Midbrain (tissue), 1 donor: Measurements from ENCODE around the gene RERE.
A peak's percentile ranks its signal among the peaks of the same experiment; 100 is the strongest.

Experiments used
- DNase-seq: peaks from one replicate; lab custom pipeline; 2025; lab: John Stamatoyannopoulos, UW

Gene RERE

DNA sequence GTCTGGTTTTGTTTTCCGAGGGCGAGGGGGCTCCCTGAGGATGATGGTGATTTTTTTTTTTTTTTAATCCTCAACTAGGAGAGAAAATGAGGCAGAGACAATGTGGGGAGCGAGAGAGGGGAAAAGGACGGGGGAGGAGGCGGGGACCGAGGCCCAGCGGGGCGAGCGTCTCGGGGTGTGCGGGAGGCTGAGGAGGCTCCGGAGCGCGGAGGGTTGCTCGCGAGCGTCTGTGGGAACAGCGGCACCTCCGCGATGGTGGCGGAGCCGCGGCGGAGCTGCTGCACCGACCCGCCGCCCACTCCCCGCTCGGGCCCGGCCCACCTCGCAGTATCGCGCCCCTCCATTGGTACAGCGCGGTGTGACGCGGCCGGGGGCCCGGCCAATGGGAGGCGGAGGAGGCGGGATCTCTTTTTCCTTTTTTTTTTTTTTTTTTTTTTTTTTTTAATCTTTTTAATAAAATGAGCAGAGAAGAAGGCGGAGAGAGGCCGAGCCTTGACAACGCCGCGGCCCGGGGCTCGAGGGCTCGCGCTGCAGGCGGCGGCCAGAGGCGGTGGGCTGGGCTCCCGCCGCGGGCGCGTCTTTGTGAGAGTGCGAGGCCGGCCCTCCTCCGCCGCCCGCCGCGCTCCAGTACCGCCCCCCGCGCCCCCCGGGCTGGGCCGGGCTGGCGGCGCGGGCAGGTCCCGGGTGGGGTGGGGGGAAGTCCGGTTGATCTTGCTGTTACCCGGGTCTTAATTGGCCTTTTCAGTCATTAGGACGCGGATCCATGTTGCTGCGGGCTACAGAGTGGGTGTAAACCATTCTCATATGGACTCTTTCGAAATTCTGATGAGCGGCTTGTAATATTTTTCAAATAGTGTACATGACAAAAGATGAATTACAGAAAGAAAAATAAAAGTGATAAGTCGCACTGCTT, at the start of gene RERE:
RERE (minus strand) TSS at position 229 of the 913 bp plus-strand sequence.
- DNase-seq, result peak; percentile 95

DNA sequence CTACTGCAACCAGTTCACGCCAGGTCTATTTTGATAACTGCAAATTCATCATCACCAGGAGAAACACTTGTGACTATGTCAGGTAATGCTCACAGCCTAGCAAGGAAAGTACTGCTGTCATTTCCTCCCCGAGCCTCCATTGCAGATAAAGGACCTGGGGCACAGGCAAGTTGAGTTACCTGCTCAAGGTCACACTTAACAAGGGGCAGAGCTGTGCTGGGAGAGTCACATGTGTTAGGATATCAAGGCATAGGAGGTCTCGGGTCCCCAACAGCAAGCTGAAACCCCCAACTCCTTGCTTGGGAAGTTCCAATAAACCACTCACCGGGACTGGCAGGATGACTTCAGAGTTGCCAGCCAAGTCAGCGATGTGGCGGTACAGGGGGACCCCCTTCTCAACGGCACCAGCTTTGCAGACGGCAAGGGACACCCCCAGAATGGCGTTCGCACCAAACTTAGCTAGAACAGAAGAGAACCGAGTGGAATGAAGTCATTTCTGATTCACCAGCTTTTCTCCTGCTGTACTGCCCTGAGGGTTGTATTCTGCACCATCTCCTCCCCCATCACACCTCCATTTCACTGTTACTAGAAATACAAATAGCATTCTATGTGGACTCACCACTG, 49.5 kb upstream of the RERE start:
- no peak for DNase-seq

DNA sequence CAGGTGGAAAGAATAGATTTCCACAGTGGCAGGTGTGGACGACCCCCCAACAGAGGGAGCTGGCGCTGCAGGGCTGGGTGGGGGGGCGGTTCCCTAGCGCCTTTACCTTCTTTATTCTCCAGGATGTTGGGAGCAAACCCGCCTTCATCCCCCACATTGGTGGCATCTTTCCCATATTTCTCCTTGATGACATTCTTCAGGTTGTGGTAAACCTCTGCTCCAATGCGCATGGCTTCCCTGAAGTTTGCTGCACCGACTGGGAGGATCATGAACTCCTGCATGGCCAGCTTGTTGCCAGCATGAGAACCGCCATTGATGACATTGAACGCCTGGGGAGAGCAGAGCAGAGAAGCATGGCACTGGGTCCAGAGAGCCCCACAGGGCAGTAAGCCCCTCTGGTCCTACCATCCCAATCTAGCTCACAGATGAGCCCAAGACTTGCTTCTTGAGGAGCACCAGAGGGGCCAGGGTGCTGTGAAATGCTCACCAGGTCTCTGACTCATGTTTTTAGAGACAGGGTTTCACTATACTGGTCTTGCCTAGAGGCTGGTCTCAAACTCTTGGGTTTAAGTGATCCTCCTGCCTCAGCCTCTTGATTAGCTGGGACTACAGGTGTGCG, 48.8 kb upstream of the RERE start:
- no peak for DNase-seq

DNA sequence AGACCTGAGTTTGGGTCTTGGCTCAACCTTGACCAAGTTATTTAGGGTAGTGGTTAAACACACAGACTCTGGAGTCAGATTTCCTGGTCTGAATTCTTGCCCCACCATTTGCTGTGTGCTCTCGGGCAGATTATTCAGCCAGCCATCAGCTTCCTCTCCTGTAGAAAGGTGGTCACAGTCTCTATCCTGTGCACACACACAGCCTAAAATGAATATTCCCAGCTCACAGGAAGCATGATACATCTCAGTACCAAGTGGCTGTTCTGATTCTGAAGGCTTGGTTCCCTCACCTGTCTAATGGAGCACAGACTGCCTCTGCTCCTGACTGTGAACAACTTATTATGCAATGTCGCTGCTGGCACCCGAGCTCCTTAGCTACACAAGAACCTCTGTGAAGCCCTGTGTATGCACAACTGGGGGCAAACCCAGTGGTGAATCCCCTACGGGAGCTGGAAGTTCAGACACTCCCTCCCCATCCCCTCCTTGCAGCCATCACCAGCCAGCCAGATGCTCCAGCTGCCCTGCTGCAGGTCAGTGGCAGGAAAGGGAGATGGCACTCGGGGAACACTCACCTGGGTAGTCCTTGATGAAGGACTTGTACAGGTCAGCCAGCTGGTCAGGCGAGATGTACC, 47.4 kb upstream of the RERE start:
- no peak for DNase-seq

DNA sequence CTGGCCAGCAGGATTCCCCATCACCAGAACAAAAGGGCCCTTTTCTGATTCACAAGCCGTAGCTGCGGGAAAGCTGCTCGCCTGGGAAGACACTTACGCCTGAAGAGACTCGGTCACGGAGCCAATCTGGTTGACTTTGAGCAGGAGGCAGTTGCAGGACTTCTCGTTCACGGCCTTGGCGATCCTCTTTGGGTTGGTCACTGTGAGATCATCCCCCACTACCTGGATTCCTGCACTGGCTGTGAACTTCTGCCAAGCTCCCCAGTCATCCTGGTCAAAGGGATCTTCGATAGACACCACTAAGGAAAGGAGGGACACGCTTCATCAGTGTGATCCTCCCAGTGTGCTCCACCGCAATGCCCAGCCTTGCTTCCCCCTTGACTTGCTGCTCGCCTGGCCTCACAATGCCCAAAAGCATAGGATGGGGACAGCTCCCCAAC, 46.4 kb upstream of the RERE start:
- DNase-seq, result no peak

DNA sequence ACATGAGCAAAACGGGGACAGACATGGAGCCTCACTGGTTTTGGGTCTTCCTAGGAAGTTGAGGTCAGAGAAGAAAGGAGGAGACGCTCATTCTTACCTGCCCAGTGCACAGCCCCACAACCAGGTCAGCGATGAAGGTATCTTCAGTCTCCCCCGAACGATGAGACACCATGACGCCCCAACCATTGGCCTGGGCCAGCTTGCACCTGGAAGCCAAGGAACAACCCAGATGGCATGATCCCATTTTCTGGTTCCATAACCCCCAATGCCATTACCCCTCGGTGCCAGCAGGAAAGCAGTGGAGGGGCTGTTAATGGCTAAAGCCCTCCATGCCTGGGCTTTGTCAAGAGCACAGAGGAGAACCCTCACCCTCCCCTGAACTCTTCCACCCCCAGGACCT, 45.7 kb upstream of the RERE start:
- DNase-seq, result no peak

DNA sequence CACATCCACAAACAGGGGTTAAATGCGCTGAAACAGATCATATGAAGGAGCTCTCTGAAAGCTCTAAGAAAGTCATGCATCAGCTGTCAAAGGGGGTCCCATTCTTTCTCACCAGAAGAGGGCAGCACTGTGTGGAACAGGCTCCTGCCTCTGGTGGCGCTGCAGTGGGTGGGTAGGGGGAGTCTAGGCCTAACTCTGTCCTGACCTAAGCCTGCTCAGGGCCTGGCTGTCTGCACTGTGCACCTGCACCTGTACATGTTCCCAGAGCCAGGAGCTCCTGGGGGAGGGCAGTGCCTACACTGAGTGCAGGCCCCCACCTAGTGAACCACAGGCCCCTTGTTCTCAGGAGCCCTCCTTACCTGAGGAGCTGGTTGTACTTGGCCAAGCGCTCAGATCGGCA, 45.1 kb upstream of the RERE start:
- no peak for DNase-seq

DNA sequence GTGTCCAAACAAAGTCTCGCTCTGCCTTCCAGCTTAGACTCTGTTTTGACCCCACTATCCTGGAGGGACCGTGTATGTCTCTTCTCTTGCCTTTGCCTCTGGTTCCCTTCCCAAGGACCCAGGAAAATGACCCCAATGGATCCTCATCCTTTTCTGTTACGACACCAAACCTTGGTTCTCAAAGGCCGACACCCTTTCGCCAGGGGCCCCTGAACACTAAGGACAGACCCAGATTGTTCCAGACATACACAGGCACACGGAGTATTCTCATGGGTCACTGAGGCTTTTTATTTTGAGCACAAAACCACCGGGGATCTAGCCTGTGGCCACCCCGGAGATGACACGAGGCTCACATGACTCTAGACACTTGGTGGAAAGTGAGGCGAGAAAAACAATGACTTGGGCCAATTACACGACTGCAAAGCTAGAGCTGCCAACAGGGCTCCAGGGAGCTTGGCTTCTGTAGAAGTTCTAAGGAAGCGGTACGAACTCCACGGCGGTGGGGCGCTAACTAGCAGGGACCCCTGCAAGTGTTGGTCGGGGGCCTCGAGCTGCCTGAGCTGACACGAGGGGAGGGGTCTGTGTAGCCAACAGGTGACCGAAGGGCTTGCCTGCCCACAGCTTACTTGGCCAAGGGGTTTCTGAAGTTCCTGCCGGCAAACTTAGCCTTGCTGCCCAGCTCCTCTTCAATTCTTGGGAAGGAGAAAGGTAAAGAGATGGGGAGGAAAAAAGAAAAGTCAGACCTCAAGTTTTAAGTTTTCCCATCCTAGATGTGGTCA, 43.5 kb upstream of the RERE start:
- DNase-seq, result peak; percentile 12

DNA sequence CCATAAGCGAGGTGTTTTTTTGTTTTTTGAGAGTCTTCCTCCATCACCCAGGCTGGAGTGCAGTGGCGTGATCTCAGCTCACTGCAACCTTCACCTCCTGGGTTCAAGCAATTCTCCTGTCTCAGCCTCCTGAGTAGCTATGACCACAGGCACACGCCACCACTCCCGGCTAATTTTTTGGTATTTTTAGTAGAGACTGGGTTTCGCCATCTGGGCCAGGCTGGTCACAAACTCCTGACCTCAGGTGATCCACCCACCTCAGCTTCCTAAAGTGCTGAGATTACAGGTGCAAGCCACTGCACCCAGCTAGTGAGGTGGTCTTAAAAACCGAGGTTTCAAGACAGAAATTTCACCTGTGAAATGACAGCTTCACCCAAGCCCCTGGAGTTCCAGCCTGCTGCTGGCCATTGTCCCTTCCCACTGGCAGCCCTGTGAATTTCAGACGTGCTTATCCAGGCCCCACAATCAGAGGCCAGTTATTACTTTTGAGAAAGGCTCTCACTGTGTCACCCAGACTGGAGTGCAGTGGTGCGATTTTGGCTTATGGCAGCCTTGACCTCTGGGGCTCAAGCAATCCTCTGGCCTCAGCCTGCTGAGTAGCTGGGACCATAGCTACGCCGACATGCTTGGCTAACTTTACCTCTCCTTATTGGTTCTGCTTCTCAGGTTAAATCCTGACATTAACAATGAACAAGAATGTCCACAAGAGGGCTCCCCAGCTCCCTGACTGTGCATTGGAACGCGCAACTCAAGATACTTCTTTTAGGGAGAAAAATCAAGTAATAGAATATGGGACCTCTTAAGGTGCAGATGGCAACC, 41.7 kb upstream of the RERE start:
- peak; percentile 52 for DNase-seq

DNA sequence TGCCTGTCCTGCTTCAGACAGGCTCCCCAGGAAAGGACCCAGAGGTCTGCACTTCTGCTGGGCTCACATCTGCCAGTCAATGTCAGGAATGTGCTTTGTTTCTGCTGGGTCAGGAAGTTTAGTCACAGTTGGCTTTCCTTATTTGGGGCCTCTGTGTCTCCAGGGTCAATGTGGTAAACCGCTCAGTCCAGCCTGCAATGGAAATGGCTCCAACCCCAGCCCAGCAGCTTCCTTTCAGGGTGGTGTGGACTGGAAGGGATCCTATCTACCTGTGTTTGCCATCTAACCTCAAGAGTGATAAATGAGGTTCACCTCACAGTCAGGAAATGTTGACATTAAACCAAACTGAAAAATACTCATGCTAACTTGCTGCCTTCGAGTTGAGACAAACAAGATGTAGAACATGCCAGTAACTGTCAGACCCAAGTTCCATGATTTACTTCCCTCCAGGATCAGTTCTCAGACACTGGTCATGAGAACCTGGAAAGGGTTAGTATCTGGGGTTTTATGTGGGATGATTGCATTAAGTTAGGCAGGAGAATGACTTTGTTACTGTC, 40.8 kb upstream of the RERE start:
- no peak for DNase-seq

DNA sequence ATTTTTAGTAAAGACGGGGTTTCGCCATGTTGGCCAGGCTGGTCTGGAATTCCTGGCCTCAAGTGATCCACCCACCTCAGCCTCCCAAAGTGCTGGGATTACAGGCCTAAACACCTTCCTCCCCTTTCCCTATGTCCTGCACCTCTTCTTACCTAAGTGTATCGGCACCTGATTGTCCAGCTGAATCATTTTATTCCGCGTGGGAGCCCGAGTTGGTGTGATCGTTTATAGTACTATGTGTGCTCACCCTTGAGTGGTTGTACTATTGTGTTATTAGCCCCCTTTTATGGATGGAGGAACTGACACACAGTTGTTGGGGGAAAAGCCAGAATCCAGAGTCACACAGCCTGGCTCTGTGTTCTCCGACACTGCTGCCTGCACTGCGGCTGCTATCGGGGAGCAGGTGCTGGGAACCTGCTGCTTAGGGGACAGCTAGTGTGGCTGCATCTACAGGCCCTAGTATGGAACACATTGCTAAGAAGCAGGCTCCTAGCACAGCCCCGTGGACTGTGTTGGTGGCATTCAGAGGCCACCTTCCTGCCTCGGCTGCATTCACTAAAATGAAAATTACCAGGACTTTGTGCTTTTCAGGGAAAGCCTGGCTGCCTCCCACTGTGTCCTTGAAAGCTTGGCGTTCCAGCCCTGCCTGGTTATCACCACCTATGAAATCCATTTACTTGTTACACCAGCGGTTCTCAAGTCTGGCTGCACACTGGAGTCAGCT, 39.4 kb upstream of the RERE start:
- no peak for DNase-seq

DNA sequence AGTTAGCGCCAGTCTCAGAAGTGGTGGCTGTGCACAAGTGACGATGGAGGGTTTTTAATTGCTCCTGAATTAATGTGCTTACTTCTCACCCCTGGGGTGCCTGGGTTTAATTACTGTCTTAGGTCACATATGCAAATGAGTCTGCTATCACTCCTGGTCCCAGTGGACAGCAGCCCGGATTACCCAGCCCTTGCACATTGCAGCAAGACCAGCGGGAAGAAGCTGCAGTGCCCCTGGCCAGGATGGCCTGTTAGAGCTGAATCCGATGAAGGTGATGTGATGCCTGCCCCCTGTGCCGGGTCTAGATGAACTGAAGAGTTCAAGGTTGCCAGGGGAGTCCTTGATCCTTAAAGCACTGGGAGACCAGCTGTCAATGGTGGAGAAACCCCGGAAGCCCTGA, 36.8 kb upstream of the RERE start:
- no peak for DNase-seq

DNA sequence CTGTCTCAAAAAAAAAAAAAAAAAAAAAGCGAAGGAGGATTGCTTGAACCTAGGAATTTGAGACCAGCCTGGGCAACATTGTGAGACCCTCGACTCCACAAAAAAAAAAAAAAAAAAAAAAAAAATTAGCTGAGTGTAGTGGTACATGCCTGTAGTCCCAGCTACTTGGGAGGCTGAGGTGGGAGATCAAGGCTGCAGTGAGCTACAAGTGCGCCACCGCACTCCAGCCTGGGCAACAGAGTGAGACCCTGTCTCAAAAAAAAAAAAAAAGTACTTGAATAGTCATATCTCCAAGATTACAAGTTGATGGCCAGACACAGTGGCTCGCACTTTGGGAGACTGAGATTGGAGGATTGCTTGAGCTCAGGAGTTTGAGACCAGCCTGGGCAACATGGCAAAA, 33.6 kb upstream of the RERE start:
- DNase-seq, result no peak

DNA sequence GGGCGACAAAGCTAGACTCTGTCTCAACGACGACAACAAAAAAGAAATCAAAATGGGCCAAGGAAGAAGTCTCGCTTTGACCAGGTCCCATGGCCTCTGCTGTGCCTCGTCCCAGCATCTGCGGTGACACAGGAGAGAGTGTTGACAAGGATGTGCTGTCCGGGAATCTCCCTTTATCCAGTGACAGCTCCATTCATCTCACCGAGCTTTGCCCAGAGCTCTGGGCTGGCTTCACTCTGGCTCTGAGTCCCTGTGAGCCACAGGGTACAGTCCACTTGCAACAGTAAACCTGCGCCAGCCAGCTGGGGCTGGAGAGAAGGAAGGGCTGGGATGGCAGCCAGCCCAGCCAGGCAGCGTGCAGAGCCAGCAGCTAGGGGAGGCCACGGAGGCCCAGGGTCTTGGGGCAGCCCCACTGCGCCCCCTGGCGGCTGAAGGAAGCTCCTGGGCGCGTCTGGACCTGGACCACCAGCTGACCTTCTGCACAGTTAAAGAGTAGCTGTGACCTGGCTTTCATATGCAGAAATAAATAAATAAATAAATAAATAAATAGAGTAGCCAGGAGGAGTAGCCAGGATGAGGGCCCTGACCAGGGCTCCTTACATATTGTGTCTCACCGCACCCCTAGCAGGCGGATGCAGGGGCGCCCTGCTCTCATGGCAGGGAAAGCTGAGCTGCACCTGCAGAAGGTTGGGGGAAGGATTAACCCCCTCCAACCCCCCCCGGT, 31.4 kb upstream of the RERE start:
- DNase-seq, result peak; percentile 94

DNA sequence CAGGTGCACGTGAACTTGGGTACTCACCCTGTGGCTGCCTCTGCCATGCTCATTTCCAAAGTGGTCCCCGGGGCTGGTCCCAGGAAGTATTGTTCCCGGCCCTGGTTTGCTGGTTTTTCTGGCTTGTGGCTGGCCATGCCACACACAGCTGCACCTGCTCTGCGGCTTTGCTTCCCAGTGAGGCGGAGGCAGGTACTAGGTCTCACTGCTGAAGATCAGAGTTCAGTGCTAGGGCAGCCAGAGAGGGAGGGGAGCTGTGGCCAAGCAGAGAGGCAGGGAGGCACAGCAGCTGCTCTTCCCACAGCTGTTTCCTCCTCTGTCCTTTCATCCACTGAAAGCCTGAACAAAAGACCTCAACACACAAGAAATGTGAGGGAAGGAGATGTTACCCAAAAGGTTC, 30.6 kb upstream of the RERE start:
- DNase-seq, result no peak

DNA sequence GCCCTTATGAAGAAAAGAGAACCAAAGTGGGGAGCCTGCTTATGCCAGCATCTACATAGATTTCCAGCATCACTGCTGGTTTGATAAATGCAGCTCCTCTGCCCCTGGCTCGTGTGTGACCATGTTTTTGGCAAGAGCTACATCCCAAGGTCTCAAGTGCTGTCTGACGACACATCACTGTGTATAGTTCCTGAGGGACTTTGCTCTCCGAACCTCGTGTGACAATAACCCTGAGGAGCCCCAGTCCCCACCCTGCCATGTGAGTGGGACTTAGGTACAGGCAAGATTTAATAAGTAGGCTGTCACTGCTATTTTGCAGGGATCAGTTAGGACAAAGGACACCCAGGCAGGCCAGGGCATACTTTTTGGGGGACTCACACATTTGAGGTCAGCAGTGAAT, 28.8 kb upstream of the RERE start:
- DNase-seq, result no peak

DNA sequence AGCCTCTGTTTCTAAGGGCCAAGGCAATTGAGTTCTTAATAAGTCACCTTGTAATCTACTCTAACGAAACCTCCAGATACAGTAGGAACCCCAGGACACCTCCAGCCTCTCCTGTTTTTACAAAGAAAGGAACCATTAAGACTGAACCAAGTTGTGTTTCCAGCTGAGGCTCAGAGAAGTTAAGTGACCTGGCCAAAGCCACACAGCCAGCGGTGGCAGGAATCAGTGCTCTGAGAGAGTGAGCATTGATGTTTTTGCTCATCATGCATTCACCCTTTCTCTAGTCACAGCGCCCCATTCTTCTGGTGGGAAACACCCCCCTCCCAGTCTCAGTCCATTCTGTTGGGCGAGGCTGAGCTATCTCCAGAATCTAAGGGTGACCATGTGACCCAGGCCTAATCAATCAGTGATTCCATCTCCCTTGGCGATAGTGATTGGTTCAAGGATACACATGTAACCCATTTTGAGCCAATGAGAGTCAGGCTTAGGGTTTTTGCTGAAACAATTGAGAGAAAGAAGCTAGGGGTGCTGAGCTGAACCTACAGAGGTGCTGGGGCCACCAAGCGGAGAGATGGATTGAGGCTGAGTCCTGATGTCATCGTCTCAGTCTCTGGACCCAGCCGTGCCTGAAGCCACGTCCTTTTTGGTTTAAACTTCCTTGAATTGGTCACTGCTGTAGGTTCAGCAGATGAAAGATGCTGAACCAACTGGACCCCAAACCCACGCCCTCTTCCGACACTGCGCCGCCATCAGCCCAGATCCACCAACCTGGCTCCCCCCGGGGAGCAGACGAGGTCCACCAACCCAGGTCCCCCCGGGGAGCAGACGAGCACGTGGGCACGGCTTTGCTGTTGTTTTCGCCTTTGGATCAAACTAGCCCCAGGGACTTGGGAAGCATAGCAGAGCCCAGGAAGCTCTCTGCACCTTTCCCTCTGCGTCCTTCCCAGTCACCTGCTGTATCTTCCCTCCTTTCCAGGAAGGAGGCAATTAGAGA, 28.0 kb upstream of the RERE start:
- DNase-seq, result no peak

DNA sequence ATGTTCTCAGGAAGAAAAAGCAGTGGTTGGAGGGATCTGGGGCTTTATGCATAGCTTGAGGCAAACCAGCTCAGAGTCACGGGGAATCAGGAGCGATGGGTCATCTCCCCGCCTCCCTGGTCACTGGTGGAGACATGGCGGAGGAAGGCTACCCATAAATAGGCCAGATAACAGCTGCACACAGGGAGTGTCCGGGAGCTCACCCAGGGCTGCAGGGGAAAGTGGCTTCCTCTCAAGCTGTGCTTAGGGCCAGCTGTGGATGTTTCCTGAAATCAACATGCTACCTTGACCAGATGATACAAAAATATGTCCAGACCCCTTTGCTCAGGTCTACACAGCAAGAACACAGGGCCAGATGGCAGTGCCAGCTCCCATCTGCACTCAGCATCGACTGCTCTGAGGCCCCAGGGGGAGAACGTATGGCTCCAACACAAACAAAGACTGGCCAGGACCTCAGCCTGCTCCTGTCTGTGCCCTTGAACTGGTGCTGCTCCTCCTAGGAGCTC, 27.1 kb upstream of the RERE start:
- no peak for DNase-seq
